Measurements from ENCODE around the gene FOXP1.
A peak's percentile ranks its signal among the peaks of the same experiment; 100 is the strongest.

FOXP1 gene

DNA sequence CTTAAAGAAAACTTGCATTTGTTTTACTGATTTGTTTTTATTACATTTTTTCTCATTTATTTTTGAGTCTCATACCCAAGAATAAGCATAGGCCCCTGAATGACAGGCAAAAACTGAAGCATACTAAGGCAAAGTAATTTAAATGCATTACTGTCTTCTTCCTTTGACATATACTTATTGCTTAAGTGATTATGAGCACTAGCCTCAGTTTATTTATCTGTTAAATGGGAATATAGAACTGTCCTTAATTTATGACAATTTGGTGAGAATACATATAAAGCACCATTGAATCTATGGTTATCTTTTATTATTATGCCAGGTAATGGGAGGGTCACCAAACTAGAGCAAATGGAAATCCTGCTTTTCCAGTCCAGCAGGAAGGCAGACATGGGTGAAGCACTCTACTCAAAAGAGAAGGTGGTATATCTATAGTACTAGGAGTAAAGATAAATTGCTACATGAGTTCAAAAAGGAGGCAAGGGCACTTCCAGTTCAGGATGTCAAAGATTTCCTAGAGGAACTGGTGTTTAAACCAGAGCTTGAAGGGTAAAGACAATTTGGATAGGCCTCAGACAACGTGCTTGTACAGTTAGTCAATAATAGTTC is 435.0 kb downstream of the FOXP1 start:
- DNase-seq (ENCODE audit: low read depth in 2 of 2), result no peak

GRCh38 chr3:71146673-71147072 is 436.9 kb downstream of the FOXP1 start:
- no peak for DNase-seq (ENCODE audit: low read depth in 2 of 2)

DNA sequence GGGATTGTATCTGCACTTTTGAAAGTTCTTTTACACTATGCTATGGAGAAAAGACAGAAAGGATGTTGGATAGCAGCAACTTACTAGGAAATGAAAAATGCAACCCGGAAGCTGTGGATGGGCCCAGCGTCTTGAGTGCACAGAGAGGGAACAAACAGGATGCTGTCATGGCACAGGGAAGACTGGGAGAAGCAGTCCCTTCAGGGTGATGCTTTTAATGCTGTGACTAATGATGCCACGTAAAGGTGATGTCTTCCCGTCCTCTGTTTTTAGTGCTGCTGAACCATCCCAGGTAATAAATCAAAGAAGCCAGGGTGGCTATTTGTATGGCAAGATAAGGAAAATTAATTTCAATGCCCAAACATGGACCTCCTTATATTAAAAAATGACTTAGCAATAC is 437.6 kb downstream of the FOXP1 start:
- DNase-seq (ENCODE audit: low read depth in 2 of 2), result no peak

GRCh38 chr3:71144525-71145253 is 438.8 kb downstream of the FOXP1 start:
- DNase-seq (ENCODE audit: low read depth in 2 of 2), result no peak

DNA sequence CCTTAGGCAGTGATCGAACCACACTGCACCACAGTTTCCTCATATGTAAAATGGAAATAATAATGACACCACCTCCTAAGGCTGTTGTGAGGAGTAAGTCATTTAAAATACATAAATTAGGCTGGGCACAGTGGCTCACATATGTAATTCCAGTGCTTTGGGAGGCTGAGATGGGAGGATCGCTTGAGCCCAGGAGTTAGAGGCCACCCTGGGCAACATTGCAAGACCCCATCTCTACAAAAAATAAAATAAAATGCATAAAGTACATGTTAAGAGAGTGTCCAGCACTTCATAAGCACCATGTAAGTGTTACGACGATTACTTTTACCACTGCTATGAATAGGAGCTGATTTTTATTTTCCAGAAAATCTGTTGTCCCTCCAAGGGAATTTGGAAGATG is 440.0 kb downstream of the FOXP1 start:
- no peak for DNase-seq (ENCODE audit: low read depth in 2 of 2)

- DNase-seq (ENCODE audit: low read depth in 2 of 2), result no peak
These were observed 440.9 kb downstream of the FOXP1 start for GRCh38 chr3:71142441-71143161.

- no peak for DNase-seq (ENCODE audit: low read depth in 2 of 2)
These were observed 443.1 kb downstream of the FOXP1 start for GRCh38 chr3:71140477-71140876.

DNA sequence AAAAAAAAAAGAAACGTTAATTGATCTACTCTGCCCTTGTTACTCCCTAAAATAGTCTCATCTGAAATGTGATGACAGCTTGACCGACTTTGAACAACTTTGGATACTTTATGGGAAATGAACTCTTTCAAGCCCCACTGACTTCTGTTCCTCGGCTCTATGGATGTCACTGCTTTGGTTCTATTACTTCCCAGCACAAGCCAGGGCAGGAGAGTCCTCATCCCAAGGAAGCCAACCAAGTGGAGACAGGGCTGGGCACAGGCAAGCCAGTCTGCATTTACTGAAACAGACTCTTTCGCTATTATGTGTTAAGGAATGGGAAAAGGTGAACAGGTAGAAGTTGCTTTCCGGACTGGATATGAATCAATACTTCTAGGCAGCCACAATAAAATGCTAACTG is 444.0 kb downstream of the FOXP1 start:
- DNase-seq (ENCODE audit: low read depth in 2 of 2), result no peak

GRCh38 chr3:71138410-71138809 is 445.1 kb downstream of the FOXP1 start:
- DNase-seq (ENCODE audit: low read depth in 2 of 2), result no peak

DNA sequence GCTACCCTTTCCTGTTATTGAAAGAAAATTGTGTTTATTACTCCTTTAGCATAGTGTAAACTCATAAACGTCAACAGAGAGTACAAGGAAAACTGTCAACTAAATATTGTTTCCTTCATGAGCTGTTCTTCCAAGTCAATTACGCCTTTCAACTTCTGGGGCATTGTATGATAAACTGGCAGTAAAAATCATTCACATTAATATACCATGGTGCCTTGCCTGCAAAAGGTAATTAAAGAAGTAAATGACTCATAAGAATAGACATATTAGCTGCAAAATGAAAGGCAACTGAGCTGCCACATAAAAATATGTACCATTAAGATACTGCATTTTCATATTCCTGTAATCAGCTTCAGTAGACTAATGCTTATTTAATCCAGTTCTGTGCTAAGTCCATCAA is 447.3 kb downstream of the FOXP1 start:
- DNase-seq (ENCODE audit: low read depth in 2 of 2), result no peak

- no peak for DNase-seq (ENCODE audit: low read depth in 2 of 2)
These were observed 448.0 kb downstream of the FOXP1 start for GRCh38 chr3:71135373-71136088.

DNA sequence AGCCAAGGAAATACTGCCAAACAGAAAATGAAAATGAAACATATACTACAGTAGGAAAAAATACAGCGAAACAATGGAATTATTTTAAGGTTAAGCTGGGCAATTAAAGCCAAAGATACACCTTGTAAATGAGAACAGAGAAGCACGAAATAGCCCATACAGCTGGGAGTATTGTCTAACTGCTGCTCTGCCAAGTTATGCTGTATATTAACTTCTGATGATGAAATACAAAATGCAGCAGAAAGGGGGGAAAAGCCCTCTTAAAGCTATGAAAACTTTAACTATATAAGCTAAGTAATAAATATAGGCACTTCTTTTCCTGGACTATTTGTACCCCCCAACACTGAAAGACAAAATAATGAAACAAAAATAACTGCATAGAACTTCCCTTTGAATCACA is 449.0 kb downstream of the FOXP1 start:
- DNase-seq (ENCODE audit: low read depth in 2 of 2), result no peak

DNA sequence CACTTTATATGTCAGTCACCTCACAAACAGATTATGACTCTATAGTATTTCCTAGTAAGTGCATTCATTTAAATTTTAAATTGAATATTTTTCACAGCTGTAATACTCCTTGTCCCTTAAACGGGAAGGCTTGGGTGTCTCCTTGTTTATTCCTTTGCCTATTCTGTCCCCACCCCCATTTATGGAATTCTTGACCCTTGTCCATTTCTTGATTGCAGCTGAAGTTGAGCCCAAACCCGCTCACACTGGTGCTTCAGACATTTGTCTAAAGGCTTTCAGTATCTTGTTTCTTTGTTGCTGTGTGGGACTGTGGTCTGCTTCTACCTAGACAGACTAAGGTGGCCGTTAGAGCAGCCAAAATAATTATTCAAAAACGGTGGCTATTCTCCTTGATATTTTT is 449.7 kb downstream of the FOXP1 start:
- DNase-seq (ENCODE audit: low read depth in 2 of 2), result no peak

- no peak for DNase-seq (ENCODE audit: low read depth in 2 of 2)
These were observed 450.4 kb downstream of the FOXP1 start for GRCh38 chr3:71132995-71133730.

DNA sequence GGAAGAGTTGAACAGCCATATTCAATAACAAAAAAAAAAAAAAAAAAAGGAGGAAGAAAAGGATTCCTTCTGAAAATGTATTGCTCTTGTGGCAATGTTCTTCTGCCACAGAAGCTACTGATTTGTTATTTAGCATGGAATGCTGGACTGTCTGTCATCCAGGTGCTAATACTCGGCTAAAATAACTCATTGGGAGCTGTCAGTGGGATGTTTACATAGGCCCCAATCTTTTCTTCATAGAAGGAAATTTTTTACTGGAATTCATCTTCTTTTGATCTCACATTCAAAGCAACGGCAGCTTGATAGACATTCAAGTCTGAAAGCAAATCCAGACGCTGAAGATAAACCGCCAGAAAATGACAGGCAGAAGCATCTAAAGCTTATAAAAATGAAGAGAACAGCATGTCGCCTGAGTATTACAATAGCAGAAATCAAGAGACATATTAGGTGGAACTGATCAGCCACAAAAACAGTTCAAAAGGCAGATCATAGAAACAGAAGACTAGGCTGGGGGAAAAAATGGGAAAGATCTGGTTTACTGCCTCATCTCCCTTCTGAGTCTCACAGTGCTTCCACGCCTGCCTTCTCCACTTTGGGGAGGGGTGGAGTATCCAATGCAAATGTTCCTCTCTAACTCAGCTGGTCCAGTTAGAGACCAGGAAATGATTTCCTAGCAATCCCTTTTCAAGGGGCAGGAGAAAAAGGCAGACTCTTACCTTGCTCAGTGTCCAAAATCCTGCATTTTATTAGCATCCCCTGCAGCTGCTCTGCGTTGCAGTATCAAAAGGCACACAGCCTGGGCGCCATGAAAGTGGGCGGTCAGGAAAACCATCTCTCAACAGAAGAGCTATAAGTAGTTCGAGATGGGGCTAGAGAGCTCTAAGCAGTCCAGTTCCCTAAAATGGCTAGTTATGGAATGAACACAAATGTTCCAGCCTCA is 451.9 kb downstream of the FOXP1 start:
- DNase-seq (ENCODE audit: low read depth in 2 of 2), result no peak

DNA sequence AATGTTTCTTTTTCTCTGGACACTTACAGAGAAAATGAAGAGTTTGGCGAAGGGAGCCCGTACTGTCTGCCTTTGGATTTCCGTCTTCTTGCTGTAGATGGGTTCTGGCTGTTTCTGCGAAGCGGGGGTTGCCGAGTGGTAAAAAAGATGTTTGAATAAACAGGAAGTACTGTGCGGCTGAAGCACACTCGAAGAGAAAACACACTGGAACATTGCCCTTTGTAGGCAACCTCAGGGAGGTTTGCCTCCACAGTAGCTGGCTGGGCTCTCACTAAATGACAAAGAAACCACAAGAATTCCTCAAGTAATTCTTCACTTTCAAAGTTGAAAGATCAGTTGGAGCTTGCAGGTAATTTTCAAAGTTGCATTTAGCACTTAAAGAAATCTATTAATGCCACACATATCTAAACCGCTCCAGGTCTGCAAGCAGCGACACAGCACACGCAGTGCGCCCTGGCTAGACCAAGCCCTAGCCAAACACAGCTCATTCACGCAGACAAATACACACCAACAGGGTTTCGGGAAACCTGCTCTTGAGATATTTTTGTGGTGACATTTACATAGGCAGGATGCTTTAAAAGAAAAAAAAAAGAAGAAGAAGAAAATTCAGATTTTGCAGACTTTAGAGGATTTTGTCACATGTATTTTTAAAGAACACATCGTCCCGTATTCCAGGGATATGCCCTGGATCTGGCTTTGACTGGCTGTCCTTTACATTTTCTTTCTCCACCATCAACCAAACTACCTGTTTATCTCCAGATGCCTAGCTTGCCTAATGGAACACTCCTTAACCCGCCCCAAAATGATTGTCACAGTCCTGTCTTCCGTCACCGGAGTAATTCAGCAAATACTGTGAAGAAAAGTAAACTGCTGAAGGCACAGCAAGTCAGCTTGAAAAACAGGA is 452.8 kb downstream of the FOXP1 start:
- DNase-seq (ENCODE audit: low read depth in 2 of 2), result peak; percentile 36 to 50

DNA sequence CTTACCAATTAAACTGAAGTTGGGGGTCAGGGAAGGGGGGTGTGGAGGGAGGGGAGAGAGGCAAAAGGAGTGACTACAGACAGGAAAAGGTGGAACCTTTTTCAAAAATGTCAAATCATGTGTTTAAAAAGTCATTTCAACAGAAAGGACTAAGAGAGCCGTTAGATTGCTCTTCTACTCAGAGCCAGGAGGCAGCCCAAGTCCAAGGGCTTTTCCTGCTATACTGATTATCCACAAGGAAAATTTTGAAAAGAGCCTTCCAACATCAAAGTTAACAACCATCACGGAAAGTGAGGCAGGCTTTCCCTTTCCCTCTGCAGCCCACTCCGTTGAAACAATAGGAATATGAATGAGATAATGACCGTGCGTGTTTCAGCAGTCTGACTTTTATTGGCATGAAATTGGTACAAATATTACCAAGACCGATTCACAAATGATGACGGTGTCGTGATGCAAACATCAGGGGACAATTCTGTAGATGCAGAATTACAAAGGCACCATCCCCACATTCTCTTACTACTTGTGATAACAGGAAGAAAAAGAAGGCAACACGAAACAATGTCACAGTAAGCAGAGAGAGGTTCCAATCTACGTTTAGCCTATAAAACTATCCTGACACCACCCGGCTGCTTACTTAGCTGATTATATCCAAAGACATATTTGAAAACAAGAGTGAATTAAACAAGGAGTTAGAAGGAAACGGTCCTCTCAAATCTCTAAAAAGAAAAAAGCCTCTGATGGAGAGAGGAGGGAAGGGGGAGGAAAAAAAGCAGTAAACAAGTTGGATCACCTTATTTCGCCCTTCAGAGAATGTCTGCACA is 453.7 kb downstream of the FOXP1 start:
- no peak for DNase-seq (ENCODE audit: low read depth in 2 of 2)

DNA sequence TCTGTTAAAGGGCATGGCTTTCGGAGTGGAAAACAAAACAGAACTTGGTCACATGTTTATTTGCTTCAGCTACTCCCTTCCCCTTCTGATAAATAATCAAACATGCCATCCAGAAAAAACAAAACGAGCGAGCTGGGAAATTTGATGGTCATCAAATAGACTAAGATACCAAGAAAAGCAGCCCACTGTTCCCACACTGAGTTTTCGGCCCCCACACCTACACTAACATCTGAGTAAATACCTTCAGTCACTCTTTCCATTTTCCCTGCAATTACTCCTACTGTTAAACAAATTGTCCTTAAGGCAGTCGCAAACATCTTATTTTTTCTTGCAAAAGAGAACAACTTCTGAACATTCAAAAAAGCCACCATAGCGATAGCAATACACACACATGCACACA is 454.6 kb downstream of the FOXP1 start:
- DNase-seq (ENCODE audit: low read depth in 2 of 2), result no peak

DNA sequence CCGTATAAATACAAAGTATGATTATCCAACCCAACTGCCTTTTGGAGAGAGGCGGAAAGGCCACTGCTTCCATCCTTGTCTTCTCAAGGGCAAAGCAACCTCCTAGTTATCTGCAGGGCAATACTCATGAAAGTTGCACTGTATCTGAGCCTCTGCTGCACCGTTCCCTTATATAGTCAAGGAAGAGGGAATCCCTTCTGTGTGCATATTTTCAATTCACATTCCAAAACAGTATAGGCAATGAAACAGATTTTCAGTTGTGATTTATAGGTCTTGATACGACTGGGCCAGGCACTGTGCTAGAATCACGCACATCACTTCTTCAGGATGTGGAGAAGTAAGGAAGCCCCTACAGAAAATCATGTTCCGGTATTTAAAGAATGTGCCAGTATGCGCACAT is 455.7 kb downstream of the FOXP1 start:
- DNase-seq (ENCODE audit: low read depth in 2 of 2), result no peak

Data from stimulated activated CD8-positive, alpha-beta memory T cell treated with anti-CD3 and anti-CD28 coated beads, Interleukin-2, amount 100 ng/mL, for 48 hours (primary cell).